Left forelimb (tissue), 1 donor: ENCODE measurements around the gene MYLK.
"Not testable (repeated sequence)": the region's sequence is repeated elsewhere in the genome, so short reads cannot be mapped to it uniquely, and the experiment has no call there.

Experiments
- DNase-seq: peaks from one replicate; pipeline ENCODE4 v3.0.0-alpha.2; 2018; ENCODE audit warnings: low spot score

Gene MYLK, protein sequence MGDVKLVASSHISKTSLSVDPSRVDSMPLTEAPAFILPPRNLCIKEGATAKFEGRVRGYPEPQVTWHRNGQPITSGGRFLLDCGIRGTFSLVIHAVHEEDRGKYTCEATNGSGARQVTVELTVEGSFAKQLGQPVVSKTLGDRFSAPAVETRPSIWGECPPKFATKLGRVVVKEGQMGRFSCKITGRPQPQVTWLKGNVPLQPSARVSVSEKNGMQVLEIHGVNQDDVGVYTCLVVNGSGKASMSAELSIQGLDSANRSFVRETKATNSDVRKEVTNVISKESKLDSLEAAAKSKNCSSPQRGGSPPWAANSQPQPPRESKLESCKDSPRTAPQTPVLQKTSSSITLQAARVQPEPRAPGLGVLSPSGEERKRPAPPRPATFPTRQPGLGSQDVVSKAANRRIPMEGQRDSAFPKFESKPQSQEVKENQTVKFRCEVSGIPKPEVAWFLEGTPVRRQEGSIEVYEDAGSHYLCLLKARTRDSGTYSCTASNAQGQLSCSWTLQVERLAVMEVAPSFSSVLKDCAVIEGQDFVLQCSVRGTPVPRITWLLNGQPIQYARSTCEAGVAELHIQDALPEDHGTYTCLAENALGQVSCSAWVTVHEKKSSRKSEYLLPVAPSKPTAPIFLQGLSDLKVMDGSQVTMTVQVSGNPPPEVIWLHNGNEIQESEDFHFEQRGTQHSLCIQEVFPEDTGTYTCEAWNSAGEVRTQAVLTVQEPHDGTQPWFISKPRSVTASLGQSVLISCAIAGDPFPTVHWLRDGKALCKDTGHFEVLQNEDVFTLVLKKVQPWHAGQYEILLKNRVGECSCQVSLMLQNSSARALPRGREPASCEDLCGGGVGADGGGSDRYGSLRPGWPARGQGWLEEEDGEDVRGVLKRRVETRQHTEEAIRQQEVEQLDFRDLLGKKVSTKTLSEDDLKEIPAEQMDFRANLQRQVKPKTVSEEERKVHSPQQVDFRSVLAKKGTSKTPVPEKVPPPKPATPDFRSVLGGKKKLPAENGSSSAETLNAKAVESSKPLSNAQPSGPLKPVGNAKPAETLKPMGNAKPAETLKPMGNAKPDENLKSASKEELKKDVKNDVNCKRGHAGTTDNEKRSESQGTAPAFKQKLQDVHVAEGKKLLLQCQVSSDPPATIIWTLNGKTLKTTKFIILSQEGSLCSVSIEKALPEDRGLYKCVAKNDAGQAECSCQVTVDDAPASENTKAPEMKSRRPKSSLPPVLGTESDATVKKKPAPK (N-terminal part only)

GRCh38 chr3:123884203-123884831 is at the start of gene MYLK:
Gene MYLK, minus strand, starts transcription at chr3:123884332. Its CDS starts 90,491 bp downstream, at chr3:123793841.
- DNase-seq: peak; percentile 78

DNA sequence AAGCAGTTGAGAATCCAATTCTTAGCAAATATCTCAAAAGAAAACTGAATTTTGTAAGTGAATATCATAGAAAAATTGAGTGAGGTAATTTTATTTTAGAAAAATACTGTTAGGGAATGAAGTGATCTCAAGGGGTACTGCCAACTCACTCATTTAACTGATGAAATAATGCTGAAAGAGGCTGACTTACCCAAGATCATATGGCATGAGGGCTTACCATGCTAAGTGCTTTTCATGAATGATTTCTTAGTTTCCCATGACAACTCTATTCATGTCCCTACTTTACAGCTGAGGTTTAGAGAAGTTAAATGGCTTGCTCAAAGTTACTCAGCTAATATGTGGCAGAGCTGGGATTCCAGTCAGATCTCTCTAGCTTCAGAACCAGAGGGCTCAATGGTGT is 46.3 kb upstream of the MYLK start:
- no peak for DNase-seq

GRCh38 chr3:123929325-123929724 is 45.2 kb upstream of the MYLK start:
- no peak for DNase-seq

- DNase-seq: no peak
Measured at GRCh38 chr3:123926396-123926795, 42.3 kb upstream of the MYLK start.

- DNase-seq: no peak
Measured at GRCh38 chr3:123920868-123921267, 36.7 kb upstream of the MYLK start.

DNA sequence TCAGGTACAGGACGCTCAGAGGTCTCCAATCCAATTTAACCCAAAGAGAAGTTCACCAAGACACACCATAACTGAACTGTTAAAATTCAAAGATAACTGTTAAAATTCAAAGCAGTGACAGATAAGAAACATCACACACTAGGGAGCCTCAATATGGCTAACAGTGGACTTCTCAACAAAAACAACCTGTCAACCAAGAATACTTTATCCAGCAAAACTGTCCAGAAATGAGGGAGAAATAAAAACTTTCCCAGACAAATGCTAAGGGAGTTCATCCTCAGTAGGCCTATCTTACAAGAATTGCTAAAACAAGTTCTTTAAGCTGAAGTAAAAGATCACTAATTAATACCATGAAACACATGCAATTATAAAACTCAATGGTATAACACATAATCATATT is 36.3 kb upstream of the MYLK start:
- no peak for DNase-seq

DNA sequence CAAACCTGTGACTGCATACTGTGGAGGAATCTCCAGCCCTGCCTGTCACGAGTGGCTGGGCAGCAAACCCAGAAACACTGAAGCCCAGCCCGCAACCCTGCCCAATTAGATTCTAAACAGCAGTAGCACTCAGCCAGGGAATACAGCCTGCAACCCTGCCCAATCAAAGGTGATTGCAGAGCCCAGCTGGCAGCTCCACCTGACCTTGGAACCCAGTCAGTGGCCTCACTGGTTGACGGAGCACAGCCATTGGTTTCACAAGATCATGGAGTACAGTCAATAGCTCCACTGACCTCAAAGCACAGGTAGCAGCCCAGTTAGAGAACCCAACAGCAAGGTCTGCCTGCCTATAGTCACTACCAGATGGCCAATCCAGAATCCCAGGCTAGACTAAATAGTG is 35.2 kb upstream of the MYLK start:
- no peak for DNase-seq

GRCh38 chr3:123914829-123915228 is 30.7 kb upstream of the MYLK start:
- DNase-seq: no peak

DNA sequence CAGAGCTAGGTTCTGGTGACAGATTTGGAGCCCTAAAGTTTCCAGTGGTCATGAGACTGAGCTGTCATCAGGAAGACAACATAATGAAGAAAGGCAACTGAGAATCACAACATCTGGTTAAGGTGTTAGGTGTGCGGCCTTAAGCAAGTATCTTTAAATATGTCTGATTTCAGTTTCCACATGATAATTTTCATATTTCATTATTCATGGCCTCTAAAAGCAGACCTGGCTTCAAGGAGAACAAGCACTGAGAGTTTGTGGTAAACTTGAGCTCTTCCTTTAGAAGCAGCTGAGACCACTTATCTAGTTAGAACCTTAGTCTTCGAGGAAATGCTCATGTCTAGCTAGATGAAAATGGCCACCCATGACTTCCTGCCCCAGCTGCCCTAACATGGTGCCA is 25.7 kb upstream of the MYLK start:
- DNase-seq: no peak

- DNase-seq: no peak
Measured at GRCh38 chr3:123907720-123908119, 23.6 kb upstream of the MYLK start.

DNA sequence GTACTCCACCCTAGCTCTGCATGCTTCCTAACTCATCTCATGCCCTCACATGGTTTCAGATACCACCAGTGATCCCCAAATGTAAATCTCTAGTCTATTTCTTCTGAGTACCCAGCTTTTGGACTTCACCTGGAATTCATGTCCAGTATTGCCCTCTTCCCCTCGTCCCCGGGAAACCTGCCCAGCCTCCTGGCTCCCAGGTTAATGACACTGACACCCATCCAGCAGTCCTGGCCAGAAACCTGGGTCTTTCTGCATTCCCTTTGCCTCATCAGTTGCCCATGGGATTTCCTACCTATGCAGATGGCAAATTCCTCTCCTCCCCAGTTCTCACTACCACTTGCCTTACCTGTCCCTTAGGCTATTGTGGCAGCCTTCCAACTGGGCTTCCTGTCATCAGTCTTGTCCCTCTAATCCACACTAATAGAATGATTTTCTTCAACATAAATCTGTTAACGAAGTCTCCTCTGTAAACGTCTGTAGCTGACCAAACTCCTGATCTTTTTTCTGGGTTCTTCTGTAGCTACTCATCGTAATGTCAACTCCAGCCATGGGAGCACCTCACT is 15.3 kb upstream of the MYLK start:
- DNase-seq: no peak

GRCh38 chr3:123893012-123893411 is 8.9 kb upstream of the MYLK start:
- DNase-seq: no peak

DNA sequence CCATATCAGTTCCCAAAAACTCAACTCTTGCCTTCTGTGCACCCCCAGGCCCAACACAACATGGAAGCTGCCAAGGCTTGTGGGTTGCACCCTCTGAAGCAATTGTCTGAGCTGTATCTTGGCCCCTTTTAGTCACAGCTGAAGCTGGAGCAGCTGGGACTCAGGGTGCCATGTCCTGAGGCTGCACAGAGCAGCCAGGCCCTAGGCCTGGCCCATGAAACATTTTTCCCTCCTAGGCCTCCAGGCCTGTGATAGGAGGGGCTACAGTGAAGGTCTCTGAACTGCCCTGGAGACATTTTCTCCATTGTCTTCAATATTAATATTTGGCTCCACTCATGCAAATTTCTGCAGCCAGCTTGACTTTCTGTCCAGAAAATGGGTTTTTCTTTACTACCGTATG is 8.1 kb upstream of the MYLK start:
- DNase-seq: no peak

GRCh38 chr3:123890991-123891390 is 6.9 kb upstream of the MYLK start:
- DNase-seq: not testable (repeated sequence)

- DNase-seq: not testable (repeated sequence)
Measured at GRCh38 chr3:123890162-123890561, 6.0 kb upstream of the MYLK start.

- DNase-seq: no peak
Measured at GRCh38 chr3:123884993-123885392, 861 bp upstream of the MYLK start.

DNA sequence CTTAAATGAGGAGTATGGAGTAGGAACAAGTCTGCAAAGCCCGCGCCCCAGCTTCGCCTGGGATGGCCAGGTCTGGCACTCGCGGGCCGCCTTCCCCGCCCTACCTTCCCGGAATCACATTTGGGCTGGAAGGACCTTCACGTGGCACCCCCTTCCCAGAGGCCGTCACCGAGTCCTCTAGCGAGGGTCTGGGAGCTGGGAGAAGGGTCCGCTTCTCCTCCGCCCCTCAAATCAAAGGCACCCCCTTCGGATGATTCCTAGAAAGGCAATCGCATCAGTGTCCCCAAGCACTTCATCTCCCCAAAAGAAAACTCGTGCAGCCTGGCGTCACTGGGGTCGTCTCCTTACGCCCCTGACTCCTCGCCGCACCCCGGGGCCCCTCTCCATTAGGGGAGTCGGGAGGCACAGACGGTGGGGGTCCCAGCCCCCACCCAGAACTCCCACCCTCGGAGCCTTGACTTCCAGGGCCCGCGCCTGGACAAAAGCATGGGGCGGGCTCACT is 380 bp downstream of the MYLK start:
- DNase-seq: no peak

GRCh38 chr3:123883111-123883510 is 1.0 kb downstream of the MYLK start:
- DNase-seq: no peak

DNA sequence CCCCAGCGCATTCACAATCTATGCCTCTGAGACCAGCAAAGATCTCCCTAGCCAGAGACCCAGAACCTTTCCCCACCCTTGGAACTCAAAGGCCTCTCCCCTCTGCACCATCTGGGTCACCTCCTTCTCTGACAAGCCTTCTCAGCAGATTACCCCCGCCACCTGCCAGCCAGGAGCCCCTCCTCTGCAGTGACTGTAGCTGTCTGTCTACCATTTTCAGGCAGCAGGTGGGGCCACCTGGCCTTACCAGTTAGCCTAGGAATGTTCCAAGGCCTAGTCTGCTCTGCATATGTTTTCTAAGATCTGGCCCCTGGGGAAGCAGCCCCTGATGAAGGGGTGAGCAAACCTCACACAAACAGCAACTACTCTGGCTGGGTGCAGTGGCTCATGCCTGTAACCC is 2.4 kb downstream of the MYLK start:
- no peak for DNase-seq

DNA sequence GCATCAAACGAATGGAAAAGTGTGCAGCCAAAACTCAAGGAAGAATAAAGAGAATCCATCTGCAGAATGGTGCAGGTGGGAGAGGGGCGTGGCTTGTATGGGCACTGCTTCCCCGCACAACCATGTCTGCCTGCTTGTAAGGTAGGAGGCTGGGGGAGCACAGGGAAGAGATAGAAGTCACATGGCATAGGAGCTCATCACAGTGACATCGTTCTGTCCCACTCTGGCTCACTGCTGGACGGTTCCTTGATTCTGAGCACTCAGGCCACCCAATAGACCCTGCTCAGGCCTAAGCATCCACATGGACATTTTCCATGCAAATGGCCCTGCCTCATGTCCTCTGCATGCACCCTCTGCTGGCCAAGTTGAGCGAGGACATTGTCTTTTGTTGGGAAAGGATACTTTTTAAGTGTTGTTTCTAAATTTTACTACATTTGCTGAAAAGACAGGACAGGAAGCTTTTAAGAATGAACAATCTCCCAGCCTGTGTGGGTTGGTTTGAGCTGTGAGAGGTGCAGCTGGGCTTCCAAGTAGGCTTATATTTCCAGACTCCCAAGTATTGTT is 3.1 kb downstream of the MYLK start:
- DNase-seq: no peak

GRCh38 chr3:123878807-123879206 is 5.3 kb downstream of the MYLK start:
- no peak for DNase-seq
